HepG2 (cell line): ENCODE measurements around the gene CDH11. TPM values are rescaled to one million over a fixed set of nuclear protein-coding genes. Genes with fewer than 3 reads are reported as not detected.

Experiments used
- ATAC-seq: fragments of 200-7000 bp; cut with Tn5 transposase; 3 replicates; pipeline ENCODE4 v1.9.1; 2020; ENCODE audit warnings: mild to moderate bottlenecking, moderate library complexity
- BruUV-seq: library from RNA; stranded (reverse); fragments of 400-500 nt; replicated peaks from 2 replicates; lab custom pipeline; 2021; lab: Mats Ljungman, UMichigan
- CTCF ChIA-PET: fragments of 300-600 bp; formaldehyde crosslinking; extraction: SDS; loops from one replicate; lab custom pipeline; 2021; ENCODE audit warnings: low total read pairs, inconsistent platforms, low intra/inter-chr PET ratio; lab: Yijun Ruan, JAX
- POLR2A ChIA-PET: fragments of 350-600 bp; sonication (Branson Sonifier 250); formaldehyde crosslinking; loops from one replicate; lab custom pipeline; 2020; ENCODE audit warnings: antibody characterized with exemption, inconsistent platforms; lab: Yijun Ruan, JAX
- DNase-seq: peaks from one replicate; pipeline ENCODE4 v3.0.0-alpha.2; 2015; ENCODE audit warnings: low spot score
- FAIRE-seq: peaks from 3 replicates; lab custom pipeline; 2011; peaks lifted over from hg19 to GRCh38; lab: Jason Lieb, UNC
- H2AFZ ChIP-seq: one replicate; pipeline ENCODE4 v1.6.1; 2011; ENCODE audit warnings: low read length, inconsistent platforms
- H3K27ac ChIP-seq: fragments of 300-600 bp; 3 replicates; pipeline ENCODE4 v1.8.0; 2011; ENCODE audit warnings: mixed run types, mild to moderate bottlenecking, mixed read lengths, low read length, inconsistent platforms; ENCODE audit not compliant: insufficient read depth; ENCODE audit errors: extremely low read length
- H3K27me3 ChIP-seq, 2 experiments: fragments of 200-600 bp in 1 of 2; 2 replicates in 1 of 2; 3 replicates in 1 of 2; pipeline versions ENCODE4 v1.6.0 to v1.8.0; 2011; ENCODE audit warnings: low read length in 2 of 2, mild to moderate bottlenecking in 2 of 2, moderate library complexity in 2 of 2, inconsistent platforms in 1 of 2; ENCODE audit not compliant: insufficient read depth in 2 of 2, control insufficient read depth in 1 of 2
- H3K36me3 ChIP-seq, 2 experiments: fragments of 200-600 bp in 1 of 2; replicated peaks in 1 of 2; 2 replicates in 1 of 2; 3 replicates in 1 of 2; pipeline versions ENCODE4 v1.5.1 to v1.8.0; 2011; ENCODE audit warnings: low read length in 2 of 2, inconsistent platforms in 1 of 2; ENCODE audit not compliant: insufficient read depth in 2 of 2, control insufficient read depth in 1 of 2
- H3K4me1 ChIP-seq: 2 replicates; pipeline ENCODE4 v1.5.1; 2012; ENCODE audit warnings: low read length, inconsistent platforms; ENCODE audit not compliant: insufficient read depth
- H3K4me2 ChIP-seq: 2 replicates; pipeline ENCODE4 v1.6.0; 2011; ENCODE audit warnings: low read depth, low read length, inconsistent platforms
- H3K4me3 ChIP-seq, 3 experiments: fragments of 200-600 bp in 1 of 3; sonication (generic), shearing (Covaris generic) in 1 of 3; replicated peaks in 1 of 3; 2 replicates each; pipeline ENCODE4 v1.5.1; 2011 to 2016; ENCODE audit warnings: low read length in 3 of 3, inconsistent platforms in 2 of 3, low read depth in 2 of 3, mild to moderate bottlenecking in 2 of 3, control low read depth in 1 of 3, mixed read lengths in 1 of 3; ENCODE audit not compliant: insufficient read depth in 1 of 3
- H3K79me2 ChIP-seq: one replicate; pipeline ENCODE4 v1.6.1; 2011; ENCODE audit warnings: low read length, inconsistent platforms; ENCODE audit not compliant: insufficient read depth
- H3K9ac ChIP-seq: 2 replicates; pipeline ENCODE4 v1.6.0; 2011; ENCODE audit warnings: mild to moderate bottlenecking, low read depth, low read length, inconsistent platforms; ENCODE audit not compliant: insufficient read depth
- H3K9me3 ChIP-seq: 2 replicates; pipeline ENCODE4 v1.5.1; 2012; ENCODE audit warnings: mild to moderate bottlenecking, low read length
- H4K20me1 ChIP-seq: 2 replicates; pipeline ENCODE4 v1.6.0; 2011; ENCODE audit warnings: inconsistent platforms, mild to moderate bottlenecking, low read length, moderate library complexity; ENCODE audit not compliant: insufficient read depth
- HMG20A ChIP-seq: IDR thresholded peaks from 2 replicates; pipeline ENCODE4 v1.6.1; 2016; ENCODE audit warnings: borderline replicate concordance
- MXD1 ChIP-seq: sonication (generic); formaldehyde crosslinking; IDR thresholded peaks from 2 replicates; pipeline ENCODE4 v1.4.0; 2020; ENCODE audit warnings: mild to moderate bottlenecking, missing genetic modification reagents
- MXD4 ChIP-seq: IDR thresholded peaks from 2 replicates; pipeline ENCODE4 v1.6.1; 2016; ENCODE audit warnings: mild to moderate bottlenecking, missing biosample characterization, missing genetic modification reagents
- PITX1 ChIP-seq: sonication (generic); formaldehyde crosslinking; IDR thresholded peaks from 2 replicates; pipeline ENCODE4 v1.5.1; 2020; ENCODE audit warnings: mild to moderate bottlenecking, missing genetic modification reagents
- PLRG1 ChIP-seq: fragments of 450-650 bp; conservative IDR thresholded peaks from 2 replicates; pipeline ENCODE4 v1.6.1; 2016
- RELA ChIP-seq: sonication (generic); formaldehyde crosslinking; IDR thresholded peaks from 2 replicates; pipeline ENCODE4 v1.4.0; 2020; ENCODE audit warnings: missing genetic modification reagents
- RFX5 ChIP-seq: IDR thresholded peaks from 2 replicates; pipeline ENCODE4 v1.6.1; 2011; ENCODE audit warnings: low read depth, low read length, improper control_type of control experiment
- SMAD9 ChIP-seq: sonication (generic); formaldehyde crosslinking; IDR thresholded peaks from 2 replicates; pipeline ENCODE4 v1.5.1; 2020; ENCODE audit warnings: mild to moderate bottlenecking, missing genetic modification reagents
- ZFP1 ChIP-seq: IDR thresholded peaks from 2 replicates; pipeline ENCODE4 v1.6.1; 2016
- ZNF24 ChIP-seq: fragments of 450-650 bp; IDR thresholded peaks from 2 replicates; pipeline ENCODE4 v1.6.1; 2017; ENCODE audit warnings: antibody characterized with exemption, mild to moderate bottlenecking
- ZNF362 ChIP-seq: sonication (generic); formaldehyde crosslinking; IDR thresholded peaks from 2 replicates; pipeline ENCODE4 v1.4.0; 2020; ENCODE audit warnings: missing genetic modification reagents, mild to moderate bottlenecking, borderline replicate concordance
- ZNF501 ChIP-seq: sonication (generic); formaldehyde crosslinking; IDR thresholded peaks from 2 replicates; pipeline ENCODE4 v1.5.1; 2020; ENCODE audit warnings: mild to moderate bottlenecking, moderate library complexity, missing genetic modification reagents
- ZNF567 ChIP-seq: sonication (generic); formaldehyde crosslinking; IDR thresholded peaks from 2 replicates; pipeline ENCODE4 v1.8.1; 2023; ENCODE audit warnings: mild to moderate bottlenecking, missing genetic modification reagents, borderline replicate concordance
- ZNF576 ChIP-seq: sonication (generic); formaldehyde crosslinking; IDR thresholded peaks from 2 replicates; pipeline ENCODE4 v1.4.0; 2020; ENCODE audit warnings: mild to moderate bottlenecking, missing genetic modification reagents
- ZNF619 ChIP-seq: sonication (generic); formaldehyde crosslinking; IDR thresholded peaks from 2 replicates; pipeline ENCODE4 v1.4.0; 2020; ENCODE audit warnings: mild to moderate bottlenecking, missing genetic modification reagents
- ZNF678 ChIP-seq: sonication (generic); formaldehyde crosslinking; IDR thresholded peaks from 2 replicates; pipeline ENCODE4 v1.4.0; 2020; ENCODE audit warnings: mild to moderate bottlenecking, missing genetic modification reagents
- WGBS: methylation state at CpG from one replicate; pipeline ENCODE4 v1.1.6; 2017; ENCODE audit warnings: low lambda C conversion rate; 5-methylcytosine and 5-hydroxymethylcytosine counted together
- in situ Hi-C: cut with HindIII; loops from 2 replicates; pipeline ENCODE4 v1.10.0; 2017; ENCODE audit warnings: low pct_unique_long_range_greater_than_20kb; ENCODE audit not compliant: extremely low pct_ligation_motif_present
- intact Hi-C: fragments of 100-400 bp; cut with micrococcal nuclease; formaldehyde crosslinking; loops from one replicate; pipeline ENCODE4 v1.10.0; 2022; ENCODE audit not compliant: unreplicated experiment
- polyA plus RNA-seq, 8 experiments: library from polyadenylated mRNA; depleted of rRNA in 3 of 8; stranded (reverse) in 7 of 8; unstranded in 1 of 8; fragments of >200 nt; fragmentation: Illumina TruSeq in 4 of 8; extraction: Trizol in 4 of 8; gene quantifications; 2 replicates each; pipeline versions ENCODE4 v1.2.1 to v1.2.3, GENCODE V29; 2011 to 2016; ENCODE audit warnings: low read depth in 4 of 8, missing spikeins in 1 of 8, mixed read lengths in 1 of 8; ENCODE audit not compliant: insufficient read depth in 1 of 8
- total RNA-seq, 5 experiments: library from RNA; depleted of rRNA; stranded (reverse); fragments of >200 nt; fragmentation: Illumina TruSeq; extraction: Trizol; gene quantifications; 2 replicates each; pipeline ENCODE4 v1.2.3, GENCODE V29; 2016; ENCODE audit warnings: low read depth in 1 of 5

Gene CDH11
- total and polyA plus RNA-seq, 2 of the 13 experiments (the other 11 are each of a cell fraction or from before 2014, with no cell fraction given), result not detected

- ATAC-seq, result no peak
- no peak overlapping the region for H2AFZ ChIP-seq
- FAIRE-seq, result no peak
These were observed 59.8 kb downstream of the CDH11 start for GRCh38 chr16:65061935-65062518.

More at GRCh38 chr16:65061935-65062518, 59.8 kb downstream of the CDH11 start:
- no peak overlapping the region for H3K4me3 ChIP-seq
- H3K27ac ChIP-seq, result no peak overlapping the region
- TF ChIP-seq ZNF567 (CRISPR knock-in tag) (no peak), ZFP1 (CRISPR knock-in tag) (no peak), RELA (CRISPR knock-in tag) (no peak), PITX1 (CRISPR knock-in tag) (no peak), ZNF24 (no peak), ZNF501 (CRISPR knock-in tag) (no peak), MXD4 (CRISPR knock-in tag) (no peak), ZNF576 (CRISPR knock-in tag) (no peak), ZNF678 (no peak), SMAD9 (CRISPR knock-in tag) (no peak), HMG20A (no peak), RFX5 (no peak), ZNF619 (CRISPR knock-in tag) (no peak), ZNF362 (no peak), PLRG1 (no peak), MXD1 (CRISPR knock-in tag) (no peak)
- H3K27me3 ChIP-seq, result no peaks in the 10 kb centered on the region; a peak in 1 of 5 replicates
- no peak overlapping the region for H3K9ac ChIP-seq
- no peak for DNase-seq
- intact Hi-C loops, result no loop called here
- BruUV-seq, result no TSS peak
- no peak overlapping the region for H3K4me2 ChIP-seq
- ChIA-PET POLR2A (no interaction called here), CTCF (no interaction called here)
- no peaks in the 10 kb centered on the region for H3K9me3 ChIP-seq
- in situ Hi-C loops, result no loop called here
- WGBS, result 16% methylated on average over 5 of the region's 5 CpGs
- no peaks in the 10 kb centered on the region for H3K4me1 ChIP-seq
- no peaks in the 10 kb centered on the region for H3K79me2 ChIP-seq
- H4K20me1 ChIP-seq, result no peaks in the 10 kb centered on the region
- no peaks in the 10 kb centered on the region for H3K36me3 ChIP-seq
